ENCODE measurements around the gene ZC3H12C.

Gene ZC3H12C

GRCh38 chr11:110077346-110077745 is 15.8 kb upstream of the ZC3H12C start:
- no peak for DNase-seq (ENCODE audit: low spot score)

GRCh38 chr11:110077831-110078325 is 15.3 kb upstream of the ZC3H12C start:
- peak; percentile 40 for DNase-seq (ENCODE audit: low spot score)

- no peak for DNase-seq (ENCODE audit: low spot score)
These were observed 14.2 kb upstream of the ZC3H12C start for GRCh38 chr11:110078923-110079544.

- no peak for DNase-seq (ENCODE audit: low spot score)
These were observed 13.5 kb upstream of the ZC3H12C start for GRCh38 chr11:110079726-110080125.

GRCh38 chr11:110081462-110082376 is 11.5 kb upstream of the ZC3H12C start:
- no peak for DNase-seq (ENCODE audit: low spot score)

GRCh38 chr11:110082899-110083298 is 10.3 kb upstream of the ZC3H12C start:
- no peak for DNase-seq (ENCODE audit: low spot score)

- no peak for DNase-seq (ENCODE audit: low spot score)
These were observed 7.8 kb upstream of the ZC3H12C start for GRCh38 chr11:110085255-110085838.

- DNase-seq (ENCODE audit: low spot score): no peak
These were observed 6.3 kb upstream of the ZC3H12C start for GRCh38 chr11:110086892-110087309.

- DNase-seq (ENCODE audit: low spot score): no peak
These were observed 5.2 kb upstream of the ZC3H12C start for GRCh38 chr11:110087812-110088534.

- no peak for DNase-seq (ENCODE audit: low spot score)
These were observed 4.5 kb upstream of the ZC3H12C start for GRCh38 chr11:110088535-110089344.

- DNase-seq (ENCODE audit: low spot score): no peak
These were observed 3.4 kb upstream of the ZC3H12C start for GRCh38 chr11:110089617-110090282.

- DNase-seq (ENCODE audit: low spot score): no peak
These were observed 2.6 kb upstream of the ZC3H12C start for GRCh38 chr11:110090466-110091026.

GRCh38 chr11:110092111-110092514 is 1.1 kb upstream of the ZC3H12C start:
- DNase-seq (ENCODE audit: low spot score): peak; percentile 31

GRCh38 chr11:110093407-110094297 is 460 bp downstream of the ZC3H12C start:
- peak; percentile 83 for DNase-seq (ENCODE audit: low spot score)

GRCh38 chr11:110094298-110095285 is 1.4 kb downstream of the ZC3H12C start:
- no peak for DNase-seq (ENCODE audit: low spot score)

- DNase-seq (ENCODE audit: low spot score): no peak
These were observed 2.4 kb downstream of the ZC3H12C start for GRCh38 chr11:110095554-110095953.

- DNase-seq (ENCODE audit: low spot score): no peak
These were observed 3.3 kb downstream of the ZC3H12C start for GRCh38 chr11:110096496-110096895.

GRCh38 chr11:110097459-110098012 is 4.3 kb downstream of the ZC3H12C start:
- DNase-seq (ENCODE audit: low spot score): no peak

Data from globus pallidus (tissue), 1 donor.